ENCODE measurements around the gene ANO2. TPM values are rescaled to one million over a fixed set of nuclear protein-coding genes. Genes with fewer than 3 reads are reported as not detected.

Gene ANO2
- total and polyA plus RNA-seq, 8 donors = 0.44 to 16.9 (median 3.8) TPM; not detected in 1

- TF ChIP-seq POLR2AphosphoS5 (IDR thresholded peaks at IDR 0.05) = no peak
- TF ChIP-seq EP300 (IDR thresholded peaks at IDR 0.05) = no peak
- no peak for TF ChIP-seq POLR2A (IDR thresholded peaks at IDR 0.05)
- no peak for TF ChIP-seq CTCF (IDR thresholded peaks at IDR 0.05)
- Histone ChIP-seq H3K4me1 (peaks cover 0 to 19% (median 0%) of the 10 kb centered on the region in 4 donors), H3K36me3 (no peaks in the 10 kb centered on the region), H3K27me3 (no peaks in the 10 kb centered on the region), H3K27ac (no peak overlapping the region), H3K9me3 (no peaks in the 10 kb centered on the region), H3K4me3 (no peak overlapping the region)
- intact Hi-C loops (cut with DNase I; ENCODE audit: low total_unique reads) = no loop called here
- WGBS, 5 donors = 81 to 100% (median 90%) methylated on average over 1 of the region's 1 CpG
- no peak for DNase-seq
Observed at GRCh38 chr12:5615760-5616159, 329.3 kb downstream of the ANO2 start.

GRCh38 chr12:5614256-5614655 is 330.8 kb downstream of the ANO2 start:
- Histone ChIP-seq H3K4me3 (no peak overlapping the region), H3K27ac (no peak overlapping the region), H3K36me3 (no peaks in the 10 kb centered on the region), H3K9me3 (no peaks in the 10 kb centered on the region), H3K27me3 (no peaks in the 10 kb centered on the region), H3K4me1 (peaks cover 0 to 8% (median 0%) of the 10 kb centered on the region in 4 donors)
- WGBS, 5 donors = 74 to 83% (median 79%) methylated on average over 1 of the region's 1 CpG
- DNase-seq = no peak
- no peak for TF ChIP-seq POLR2AphosphoS5 (IDR thresholded peaks at IDR 0.05)
- no peak for TF ChIP-seq CTCF (IDR thresholded peaks at IDR 0.05)
- no peak for TF ChIP-seq EP300 (IDR thresholded peaks at IDR 0.05)
- TF ChIP-seq POLR2A (IDR thresholded peaks at IDR 0.05) = no peak
- intact Hi-C loops (cut with DNase I; ENCODE audit: low total_unique reads) = no loop called here

GRCh38 chr12:5612556-5613410 is 332.3 kb downstream of the ANO2 start:
- no peaks in the 10 kb centered on the region for H3K27me3 ChIP-seq
- intact Hi-C loops (cut with DNase I; ENCODE audit: low total_unique reads) = no loop called here
- peaks cover 0 to 8% (median 0%) of the 10 kb centered on the region in 4 donors for H3K4me1 ChIP-seq
- no peaks in the 10 kb centered on the region for H3K9me3 ChIP-seq
- H3K4me3 ChIP-seq = no peak overlapping the region
- H3K27ac ChIP-seq = no peak overlapping the region
- no peaks in the 10 kb centered on the region for H3K36me3 ChIP-seq
- no peak for TF ChIP-seq CTCF (IDR thresholded peaks at IDR 0.05)
- no peak for DNase-seq
- 62 to 83% (median 70%) methylated on average over 14 of the region's 14 CpGs for WGBS, 5 donors

- WGBS, 5 donors = 87 to 90% (median 88%) methylated on average over 5 of the region's 5 CpGs
- no peak overlapping the region for H3K27ac ChIP-seq
- intact Hi-C loops (cut with DNase I; ENCODE audit: low total_unique reads) = no loop called here
- H3K36me3 ChIP-seq = no peaks in the 10 kb centered on the region
- H3K4me3 ChIP-seq = no peak overlapping the region
- no peak for DNase-seq
- H3K9me3 ChIP-seq = no peaks in the 10 kb centered on the region
- TF ChIP-seq POLR2AphosphoS5 (IDR thresholded peaks at IDR 0.05) (no peak), EP300 (IDR thresholded peaks at IDR 0.05) (no peak), CTCF (IDR thresholded peaks at IDR 0.05) (no peak), POLR2A (IDR thresholded peaks at IDR 0.05) (no peak)
- H3K4me1 ChIP-seq = peaks cover 0 to 8% (median 0%) of the 10 kb centered on the region in 4 donors
- H3K27me3 ChIP-seq = no peaks in the 10 kb centered on the region
Observed at GRCh38 chr12:5611162-5611561, 333.9 kb downstream of the ANO2 start.

Measured in stomach (tissue), 9 donors.